GM12872 (cell line): ENCODE results near the gene USP35.

Source experiments
- CTCF ChIP-seq: IDR thresholded peaks from 3 replicates; pipeline ENCODE4 v1.5.1; 2011; ENCODE audit warnings: low read depth, mild to moderate bottlenecking, low read length, moderate library complexity; ENCODE audit not compliant: insufficient read depth

USP35 gene

GRCh38 chr11:78220218-78221157 is 31.8 kb downstream of the USP35 start:
- no peak for TF ChIP-seq CTCF

GRCh38 chr11:78221396-78222315 is 32.9 kb downstream of the USP35 start:
- no peak for TF ChIP-seq CTCF

GRCh38 chr11:78223320-78223954 is 34.7 kb downstream of the USP35 start:
- no peak for TF ChIP-seq CTCF

GRCh38 chr11:78224506-78224905 is 35.8 kb downstream of the USP35 start:
- TF ChIP-seq CTCF, result no peak

- no peak for TF ChIP-seq CTCF
Observed at GRCh38 chr11:78224906-78225420, 36.2 kb downstream of the USP35 start.

GRCh38 chr11:78226684-78227680 is 38.3 kb downstream of the USP35 start:
- no peak for TF ChIP-seq CTCF
